Dermis microvascular lymphatic vessel endothelial cell (primary cell): ENCODE measurements around the gene PRSS27. TPM values are rescaled to one million over a fixed set of nuclear protein-coding genes. Genes with fewer than 3 reads are reported as not detected.
A peak's percentile ranks its signal among the peaks of the same experiment; 100 is the strongest.
"Not testable (repeated sequence)": the region's sequence is repeated elsewhere in the genome, so short reads cannot be mapped to it uniquely, and the experiment has no call there.

Experiments used
- DNase-seq, 2 donors: peaks; one replicate each; pipeline versions ENCODE4 v3.0.0 to v3.0.0-alpha.2; 2010; ENCODE audit warnings: low read depth in 2 of 2
- total RNA-seq: library from RNA; depleted of rRNA; stranded (reverse); fragments of >200 nt; gene quantifications from 2 replicates; pipeline ENCODE4 v1.2.1, GENCODE V29; 2014

Gene PRSS27
- total RNA-seq, 1 donor from 2014 or later = 0.13 TPM

GRCh38 chr16:2673066-2673999 lies 46.7 kb downstream of the PRSS27 start:
- DNase-seq = peak; percentile 79 to 96

- no peak for DNase-seq
These were observed 48.3 kb downstream of the PRSS27 start for GRCh38 chr16:2671741-2672140.

- DNase-seq = not testable (repeated sequence)
These were observed 48.8 kb downstream of the PRSS27 start for GRCh38 chr16:2671193-2671592.

- peak in 1 of 2 donors; percentile 47 for DNase-seq
These were observed 50.0 kb downstream of the PRSS27 start for GRCh38 chr16:2670017-2670416.

GRCh38 chr16:2669587-2669986 lies 50.4 kb downstream of the PRSS27 start:
- not testable (repeated sequence) for DNase-seq

- DNase-seq = not testable (repeated sequence)
These were observed 53.4 kb downstream of the PRSS27 start for GRCh38 chr16:2666671-2667070.

GRCh38 chr16:2664574-2664982 lies 55.4 kb downstream of the PRSS27 start:
- DNase-seq = no peak

GRCh38 chr16:2663553-2664546 lies 56.2 kb downstream of the PRSS27 start:
- DNase-seq = no peak

Other genes with a start within 250 kb of the PRSS27 start
- gene NTN3, start 248.9 kb downstream of the PRSS27 start, total RNA-seq = under 0.01 and 0.13 TPM in 2 replicates
- 7.3 and 10.0 TPM in 2 replicates for gene TBC1D24, start 245.1 kb downstream of the PRSS27 start, total RNA-seq
- 5.5 and 16.6 TPM in 2 replicates for gene ATP6V0C, start 206.3 kb downstream of the PRSS27 start, total RNA-seq
- gene AMDHD2, start 199.9 kb downstream of the PRSS27 start, total RNA-seq = 30.0 and 59.0 TPM in 2 replicates
- gene CEMP1, start 188.8 kb downstream of the PRSS27 start, total RNA-seq = not detected in 2 replicates
- 12.8 and 17.1 TPM in 2 replicates for gene PDPK1, start 182.2 kb downstream of the PRSS27 start, total RNA-seq
- 14.4 and 19.3 TPM in 2 replicates for gene KCTD5, start 37.7 kb downstream of the PRSS27 start, total RNA-seq
- 23.0 and 48.4 TPM in 2 replicates for gene SRRM2, start 32.4 kb upstream of the PRSS27 start, total RNA-seq
- gene ELOB, start 57.1 kb upstream of the PRSS27 start, total RNA-seq = 224 and 321 TPM in 2 replicates
- gene PRSS33, start 67.3 kb upstream of the PRSS27 start, total RNA-seq = not detected in 2 replicates
- gene PRSS41, start 78.2 kb upstream of the PRSS27 start, total RNA-seq = not detected in 2 replicates
- 0.89 and 1.8 TPM in 2 replicates for gene PRSS21, start 97.0 kb upstream of the PRSS27 start, total RNA-seq
- 0.13 TPM in 1 of 2 replicates, not detected in the other for gene ZG16B, start 110.1 kb upstream of the PRSS27 start, total RNA-seq
- not detected in 2 replicates for gene PRSS22, start 137.9 kb upstream of the PRSS27 start, total RNA-seq
- gene FLYWCH2, start 163.0 kb upstream of the PRSS27 start, total RNA-seq = 31.5 and 33.1 TPM in 2 replicates
- gene FLYWCH1, start 191.7 kb upstream of the PRSS27 start, total RNA-seq = 19.0 and 26.6 TPM in 2 replicates
- not detected in 2 replicates for gene KREMEN2, start 244.1 kb upstream of the PRSS27 start, total RNA-seq
- 4.8 and 7.4 TPM in 2 replicates for gene PAQR4, start 249.1 kb upstream of the PRSS27 start, total RNA-seq